HL-60/S4 treated with retinoic acid at 250 ng/mL for 4 days and 3 days (cell line): ENCODE measurements around the gene VAPB.

ENCODE experiments used
- in situ Hi-C: fragments of 300-500 bp; cut with MboI; formaldehyde crosslinking; loops from 2 replicates; pipeline ENCODE4 v1.7.0; 2022; ENCODE audit warnings: low sequenced_read_pairs

The VAPB gene

DNA sequence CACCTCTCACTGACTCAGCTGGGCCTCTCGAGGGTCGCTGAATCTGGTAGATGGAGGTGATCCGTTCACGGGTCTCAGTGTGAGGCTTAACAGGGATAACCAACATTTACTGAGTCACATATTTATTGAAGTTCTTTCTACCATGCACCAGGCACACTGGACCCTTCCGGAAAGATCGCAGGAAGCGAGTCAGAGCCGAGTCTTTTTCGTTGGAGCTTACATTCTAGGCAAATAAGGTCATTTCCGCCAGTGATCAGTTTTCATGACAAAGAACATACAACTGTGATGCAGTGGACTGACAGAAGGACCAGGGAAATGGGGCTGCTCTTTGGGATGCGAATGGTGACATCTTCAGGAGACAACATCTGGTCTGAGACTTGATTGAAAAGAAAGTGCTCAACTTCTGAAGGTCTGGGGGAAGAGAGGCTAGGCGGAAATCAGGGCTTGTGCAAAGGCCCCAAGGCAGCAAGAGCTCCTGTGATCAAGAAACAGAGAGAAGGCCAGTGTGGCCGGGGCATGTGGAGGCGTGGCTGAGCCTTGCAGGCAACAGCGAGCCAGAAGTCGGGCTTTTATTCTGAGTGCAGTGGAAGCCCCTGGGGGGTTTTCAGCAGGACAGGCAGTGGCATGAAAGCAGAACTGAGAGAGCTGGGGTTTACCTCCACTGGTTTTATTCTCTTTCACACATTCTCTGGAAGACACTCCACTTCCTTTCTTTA, 69.5 kb downstream of the VAPB start:
- in situ Hi-C loops = no loop called here

DNA sequence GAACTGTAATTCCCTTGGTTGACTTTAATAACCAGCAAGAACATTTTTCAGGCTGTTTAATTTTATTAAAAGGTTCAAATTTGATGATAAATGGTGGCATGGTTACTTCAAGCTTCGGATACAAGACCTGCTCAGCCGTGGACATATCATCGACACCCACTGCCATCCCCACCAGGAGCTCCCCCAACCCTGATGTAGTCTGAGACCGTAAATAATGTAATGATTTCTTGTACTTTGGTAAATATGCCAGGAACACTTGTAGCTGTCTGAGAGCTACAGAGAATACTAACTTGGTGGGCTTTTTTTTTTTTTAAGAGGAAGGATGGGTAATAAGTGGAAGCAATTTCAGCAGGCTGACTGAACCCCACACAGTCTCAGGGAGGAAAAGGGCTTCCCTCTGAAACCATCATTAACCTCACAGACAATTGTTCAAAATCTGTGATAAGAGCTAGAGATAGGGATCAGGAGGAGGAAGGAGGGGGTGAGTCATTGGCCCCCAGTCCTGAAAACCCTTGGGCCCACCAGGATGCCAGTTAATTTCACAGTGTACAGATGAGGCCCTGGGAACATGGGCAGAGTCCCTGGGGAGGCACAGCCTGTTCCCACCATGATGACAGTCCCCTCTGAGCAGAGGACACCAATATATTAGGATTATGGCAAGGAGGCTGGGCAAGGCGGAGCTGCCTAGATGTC, 70.2 kb downstream of the VAPB start:
- in situ Hi-C loops = no loop called here

- in situ Hi-C loops = no loop called here
Observed at GRCh38 chr20:58461104-58461503, 72.1 kb downstream of the VAPB start.

DNA sequence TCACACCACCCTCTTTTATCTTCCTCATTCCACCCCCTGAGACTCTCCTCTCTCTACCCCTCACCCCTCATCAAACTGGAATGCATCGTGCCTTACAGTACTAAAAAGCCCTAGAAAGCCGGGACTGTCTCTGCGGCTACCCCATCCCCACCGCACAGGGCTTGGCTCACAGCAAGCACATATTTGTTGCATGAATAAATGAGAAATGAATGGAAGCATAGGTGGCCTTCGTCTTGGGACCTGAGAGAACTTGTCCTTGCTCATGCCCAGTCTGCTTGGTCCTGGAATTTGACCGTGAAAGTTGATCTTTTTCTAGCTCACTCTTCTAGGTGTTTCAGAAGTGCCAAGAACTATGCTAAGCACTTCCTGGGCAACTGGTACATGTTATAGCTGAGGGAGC, 72.9 kb downstream of the VAPB start:
- in situ Hi-C loops = no loop called here

GRCh38 chr20:58463256-58463655, 74.2 kb downstream of the VAPB start:
- in situ Hi-C loops = no loop called here

GRCh38 chr20:58464838-58465237, 75.8 kb downstream of the VAPB start:
- in situ Hi-C loops = no loop called here

- in situ Hi-C loops = no loop called here
Observed at GRCh38 chr20:58466095-58466708, 77.2 kb downstream of the VAPB start.

GRCh38 chr20:58466729-58467571, 77.9 kb downstream of the VAPB start:
- in situ Hi-C loops = no loop called here

DNA sequence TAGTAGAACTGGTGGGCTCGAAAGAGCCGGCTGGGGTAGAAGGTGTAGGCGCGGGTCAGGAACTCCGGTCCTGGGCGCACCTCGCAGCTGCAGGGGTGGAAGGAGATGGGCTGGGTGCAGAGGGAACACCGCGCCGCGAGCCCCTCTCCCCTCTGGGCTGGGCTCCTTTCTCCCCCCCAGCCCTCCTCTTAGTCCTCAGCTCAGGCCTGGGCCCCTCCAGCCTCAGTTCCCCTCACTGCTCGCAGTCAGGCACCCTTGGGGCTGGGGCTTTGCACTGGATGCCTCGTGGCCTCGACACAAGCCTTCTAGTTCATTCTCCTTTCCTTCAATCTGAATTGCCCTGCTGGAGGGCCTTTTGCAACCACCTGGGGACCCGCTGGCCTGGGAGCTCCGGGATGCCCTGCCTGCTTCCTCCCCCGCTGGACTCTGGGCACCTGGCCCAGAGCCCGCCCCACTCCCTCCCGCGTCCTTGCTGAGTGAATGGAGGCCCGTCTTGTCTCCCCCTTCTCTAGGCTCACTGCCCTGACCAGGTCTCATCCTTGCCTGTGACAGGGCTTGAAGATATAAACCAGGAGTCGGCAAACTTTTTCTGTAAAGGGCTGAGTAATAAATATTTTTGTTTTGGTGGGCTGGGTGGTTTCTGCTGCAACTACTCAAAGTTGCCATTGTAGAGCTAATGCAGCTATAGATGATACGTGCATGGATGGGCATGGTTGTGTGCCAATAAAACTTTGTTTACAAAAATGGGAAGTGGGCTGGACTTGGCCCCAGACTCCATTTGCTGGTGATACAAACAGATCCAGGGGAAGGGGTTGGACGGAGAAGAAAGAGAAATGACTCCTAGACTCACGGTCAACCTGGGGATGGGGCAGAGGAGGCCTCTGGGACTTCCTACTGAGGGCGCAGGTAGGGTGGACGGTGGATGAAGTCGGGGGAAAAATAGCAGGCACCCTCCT, 78.8 kb downstream of the VAPB start:
- in situ Hi-C loops = no loop called here

- in situ Hi-C loops = no loop called here
Observed at GRCh38 chr20:58469616-58470015, 80.6 kb downstream of the VAPB start.

DNA sequence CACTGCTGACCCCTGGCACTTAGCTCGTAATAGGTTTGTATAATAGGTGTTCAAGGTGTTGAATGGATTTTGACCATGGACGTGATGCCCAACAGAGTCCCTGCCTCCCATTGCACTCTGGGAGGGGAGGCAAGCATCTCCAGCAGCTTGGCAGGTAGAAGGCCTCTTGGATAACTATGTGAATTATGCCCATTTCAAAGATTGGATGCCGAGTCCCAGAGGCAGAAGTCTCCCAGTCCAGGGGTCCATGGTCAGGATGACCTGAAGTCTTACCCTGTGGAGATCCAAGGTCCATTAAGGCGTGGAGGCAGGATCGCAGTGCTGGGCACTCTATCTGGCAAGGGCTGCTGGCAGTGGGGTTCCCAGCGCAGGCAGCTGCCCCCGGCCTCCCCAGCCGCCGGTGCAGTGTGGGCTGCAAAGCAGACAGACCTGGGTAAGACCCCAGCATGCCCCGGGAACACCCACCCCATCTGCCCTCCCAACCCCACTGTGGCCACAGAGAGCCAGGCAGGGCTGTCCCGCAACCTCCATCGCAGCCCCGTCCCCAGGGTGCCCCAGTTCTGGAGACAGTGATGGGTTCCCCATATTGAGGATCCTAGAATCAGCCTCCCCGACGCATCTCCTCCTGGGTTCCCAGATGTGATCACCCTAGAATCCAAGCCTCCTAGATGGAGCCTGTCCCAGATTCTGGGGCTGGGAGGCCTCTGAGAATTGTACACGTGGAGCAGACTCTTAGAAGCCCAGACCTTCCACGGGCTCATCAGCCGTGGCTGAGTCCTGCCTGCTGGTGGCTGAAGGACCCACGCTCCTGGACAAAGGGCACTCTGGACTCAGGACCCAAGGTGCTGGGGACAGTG, 81.5 kb downstream of the VAPB start:
- in situ Hi-C loops = no loop called here

DNA sequence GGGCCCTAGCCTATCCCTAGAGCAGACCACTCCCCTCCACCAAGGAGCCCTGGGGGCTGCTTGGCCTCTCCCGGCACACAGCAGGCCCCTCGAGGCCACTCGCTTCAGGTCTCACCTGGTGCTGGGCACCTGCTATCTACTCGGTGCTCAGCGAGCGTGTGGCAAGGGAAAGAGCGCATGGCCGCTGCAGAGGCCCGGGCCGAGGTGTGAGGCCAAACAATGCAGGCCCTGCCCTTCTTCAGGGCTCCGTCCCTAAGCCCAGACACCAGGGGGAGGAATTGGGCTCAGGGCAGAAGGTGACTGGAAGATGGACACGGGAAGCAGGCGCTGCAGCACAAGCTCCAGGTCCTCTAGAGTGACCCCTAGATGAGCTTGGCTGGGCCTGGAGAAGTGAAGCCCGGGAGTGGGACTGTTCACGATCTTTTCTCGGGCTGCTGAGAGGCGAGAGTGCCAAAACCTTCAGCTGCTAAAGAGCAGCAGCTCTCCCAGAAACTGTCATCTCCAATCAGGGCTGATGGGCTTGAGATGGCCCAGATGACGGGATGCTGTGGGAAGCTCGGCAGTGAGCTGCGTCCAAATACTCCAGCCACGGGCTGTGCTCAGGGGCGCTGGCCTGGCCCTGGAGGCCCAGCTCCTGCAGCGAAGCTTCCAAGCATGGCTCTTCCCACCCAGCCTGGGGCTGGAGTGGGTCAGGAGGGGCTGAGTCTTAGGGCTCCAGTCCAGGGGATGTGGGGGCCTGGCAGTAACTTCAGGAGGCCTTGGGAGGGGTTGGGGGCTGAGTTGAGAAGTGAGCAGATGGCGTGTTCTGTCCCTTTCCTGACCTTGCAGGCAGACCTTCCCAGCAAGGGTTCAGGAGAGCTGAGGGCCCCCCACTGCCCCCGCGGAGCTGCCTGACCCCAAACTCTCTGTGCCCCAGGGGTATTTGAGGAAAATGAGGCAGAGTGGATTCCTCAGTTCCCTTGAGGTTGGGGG, 82.5 kb downstream of the VAPB start:
- in situ Hi-C loops = no loop called here

- in situ Hi-C loops = no loop called here
Observed at GRCh38 chr20:58472273-58473018, 83.4 kb downstream of the VAPB start.

DNA sequence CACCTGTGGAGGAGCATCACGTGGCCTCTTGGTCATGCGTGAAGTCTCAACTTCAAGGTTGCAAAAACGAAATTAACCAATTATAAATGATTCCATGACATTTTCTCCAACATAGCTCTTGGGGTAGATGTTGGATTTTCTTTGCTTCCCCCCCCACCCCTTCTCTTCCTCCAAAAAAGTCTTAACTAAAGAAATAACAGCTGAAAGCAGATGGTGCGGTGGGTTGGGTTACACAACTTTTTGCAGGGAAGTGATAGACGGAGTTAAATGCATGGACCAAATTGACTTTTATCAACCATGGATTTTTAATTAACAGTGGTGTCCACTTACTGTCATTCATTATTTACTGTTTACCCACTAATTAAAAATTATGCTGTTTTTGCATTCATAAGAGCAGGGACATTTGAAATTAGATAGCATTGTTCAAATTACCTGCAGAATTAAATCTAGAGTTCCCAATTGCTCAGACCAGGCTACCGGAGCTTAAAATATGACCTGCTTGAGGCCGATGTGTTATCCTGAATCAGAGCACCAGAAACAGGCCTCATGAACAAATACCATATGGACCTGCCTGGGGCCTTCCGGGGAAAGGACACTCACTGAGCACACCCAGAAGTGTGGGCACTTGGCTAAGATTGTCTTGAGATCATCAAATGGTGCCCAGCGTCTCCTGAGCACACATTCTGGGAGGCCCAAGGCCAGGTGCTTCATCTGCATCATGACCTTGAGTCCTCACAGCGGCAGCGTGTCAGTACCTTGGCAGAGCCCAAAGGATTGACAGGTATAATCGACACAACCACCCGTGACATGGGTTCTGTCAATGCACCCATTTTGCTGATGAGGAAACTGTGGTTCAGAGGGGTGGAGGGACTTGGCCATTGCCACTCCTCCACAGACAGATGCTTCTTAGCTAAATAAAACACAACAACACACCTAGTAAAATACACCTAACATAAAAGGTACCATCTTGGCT, 84.7 kb downstream of the VAPB start:
- in situ Hi-C loops = no loop called here

- in situ Hi-C loops = no loop called here
Observed at GRCh38 chr20:58475466-58475865, 86.4 kb downstream of the VAPB start.

DNA sequence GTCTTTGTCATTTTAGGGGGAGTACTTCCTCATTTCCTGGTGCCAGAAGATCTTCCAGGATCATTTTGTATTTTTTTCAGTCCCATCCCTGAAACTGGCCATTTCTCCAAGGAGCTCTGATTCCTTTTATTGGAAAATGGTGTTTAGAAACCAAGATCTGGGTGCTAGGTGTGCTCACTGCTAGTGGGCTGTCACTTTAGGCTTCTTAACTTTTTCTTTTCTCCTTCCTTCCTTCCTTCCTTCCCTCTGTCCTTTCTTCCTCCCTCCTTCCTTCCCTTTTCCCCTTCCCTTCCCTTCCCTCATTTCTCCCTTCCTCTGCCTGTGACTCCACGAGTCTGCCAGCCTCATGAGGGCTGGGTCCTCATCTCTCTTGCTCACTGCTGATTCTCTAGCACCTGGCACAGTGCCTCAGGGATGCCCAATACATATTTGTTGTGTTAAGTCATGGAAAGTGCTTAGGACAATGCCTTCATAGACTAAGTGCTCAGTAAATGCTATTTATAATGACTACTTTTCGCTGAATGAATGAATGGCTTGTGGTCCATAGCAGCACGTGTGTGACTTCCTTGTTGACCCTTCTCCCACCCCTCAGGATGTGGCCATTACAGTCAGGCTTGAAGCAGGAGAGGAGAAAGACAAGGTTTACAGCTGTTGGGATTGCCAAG, 89.2 kb downstream of the VAPB start:
- in situ Hi-C loops = no loop called here
